ENCODE data around the gene NPAS1. TPM values are rescaled to one million over a fixed set of nuclear protein-coding genes. Genes with fewer than 3 reads are reported as not detected.
A peak's percentile ranks its signal among the peaks of the same experiment; 100 is the strongest.

Gene NPAS1
- total and polyA plus RNA-seq, 2 of the 13 experiments (the other 11 are each of a cell fraction or from before 2014, with no cell fraction given): 0.35 to 2.9 TPM

GRCh38 chr19:47058621-47059022 is 39.0 kb downstream of the NPAS1 start:
- H3K27me3 ChIP-seq (ENCODE audit: control insufficient read depth in 1 of 2, insufficient read depth in 2 of 2, low read length in 2 of 2): no peaks in the 10 kb centered on the region
- in situ Hi-C loops (cut with HindIII; ENCODE audit: extremely low pct_ligation_motif_present, low pct_unique_long_range_greater_than_20kb) (no loop called here), intact Hi-C loops (cut with micrococcal nuclease; ENCODE audit: unreplicated experiment) (no loop called here)
- H3K4me1 ChIP-seq (ENCODE audit: insufficient read depth, low read length): peaks cover 40% of the 10 kb centered on the region
- H3K4me3 ChIP-seq (replicated peaks in 1 of 3; ENCODE audit: insufficient read depth in 1 of 3, low read depth in 2 of 3, low read length in 3 of 3): peak overlapping the region; percentile 19 to 51 (median 42); a peak in 5 of 6 replicates
- peak; percentile 89 for ATAC-seq
- no peaks in the 10 kb centered on the region for H4K20me1 ChIP-seq (ENCODE audit: insufficient read depth, low read length)
- H3K36me3 ChIP-seq (replicated peaks in 1 of 2; ENCODE audit: control insufficient read depth in 1 of 2, insufficient read depth in 2 of 2, low read length in 2 of 2): no peaks in the 10 kb centered on the region
- peak overlapping the region; percentile 84 for H3K4me2 ChIP-seq (ENCODE audit: low read depth, low read length)
- peak; percentile 79 for DNase-seq (ENCODE audit: low spot score)
- peak overlapping the region; percentile 61 for H3K27ac ChIP-seq (ENCODE audit: extremely low read length, insufficient read depth, low read length)
- FAIRE-seq: no peak
- 2% methylated on average over 3 of the region's 11 CpGs for WGBS (ENCODE audit: low lambda C conversion rate)
- ChIA-PET CTCF (ENCODE audit: low intra/inter-chr PET ratio, low total read pairs) (no interaction called here), POLR2A (interaction anchor here (0.9 to 4.6 kb wide), 9 partner anchors 9 to 198 kb away, joined by 3 to 24 read pairs (median 6); partner anchors contain the start of genes CCDC9, TMEM160 and ZC3H4)
- H3K9me3 ChIP-seq (ENCODE audit: low read length): no peaks in the 10 kb centered on the region
- peak overlapping the region; percentile 37; the same call in 1 of the 2 replicates for H3K9ac ChIP-seq (ENCODE audit: insufficient read depth, low read depth, low read length)
- BruUV-seq (replicated peaks): no TSS peak
- H3K79me2 ChIP-seq (ENCODE audit: insufficient read depth, low read length): no peaks in the 10 kb centered on the region
- no peak overlapping the region for H2AFZ ChIP-seq (ENCODE audit: low read length)
- TF ChIP-seq NR2F2 (IDR thresholded peaks at IDR 0.05; ENCODE audit: borderline replicate concordance, low read depth) (peak; percentile 94), ZNF746 (CRISPR knock-in tag; IDR thresholded peaks at IDR 0.05) (0 out of 2 replicates have a peak, but pooled peaks have one; percentile 35), FOSL2 (CRISPR knock-in tag; IDR thresholded peaks at IDR 0.05) (peak; percentile 69), SOX13 (IDR thresholded peaks at IDR 0.05) (peak; percentile 53; the same call in 1 of the 2 replicates), SOX13 (CRISPR knock-in tag; conservative IDR thresholded peaks at IDR 0.05 in 1 of 2, IDR thresholded peaks at IDR 0.05 in 1 of 2) (peak in 1 of 2 experiments; percentile 91; a peak in 2 of 4 replicates), NCOR1 (IDR thresholded peaks at IDR 0.05; ENCODE audit: borderline replicate concordance, low read length) (peak; percentile 34; the same call in 1 of the 2 replicates), ZNF619 (CRISPR knock-in tag; IDR thresholded peaks at IDR 0.05) (0 out of 2 replicates have a peak, but pooled peaks have one; percentile 32), ZC3H13 (CRISPR knock-in tag; IDR thresholded peaks at IDR 0.05) (peak; percentile 37; the same call in 1 of the 2 replicates), ZNF614 (CRISPR knock-in tag; IDR thresholded peaks at IDR 0.05; ENCODE audit: borderline replicate concordance) (peak; percentile 16; the same call in 1 of the 2 replicates), CREM (IDR thresholded peaks at IDR 0.05) (peak; percentile 26; the same call in 1 of the 2 replicates), CREM (CRISPR knock-in tag; IDR thresholded peaks at IDR 0.05) (no peak), TFE3 (CRISPR knock-in tag; IDR thresholded peaks at IDR 0.05) (peak; percentile 73), SOX5 (CRISPR knock-in tag; IDR thresholded peaks at IDR 0.05; ENCODE audit: borderline replicate concordance) (peak; percentile 64)
- TF ChIP-seq, protein P1, sequence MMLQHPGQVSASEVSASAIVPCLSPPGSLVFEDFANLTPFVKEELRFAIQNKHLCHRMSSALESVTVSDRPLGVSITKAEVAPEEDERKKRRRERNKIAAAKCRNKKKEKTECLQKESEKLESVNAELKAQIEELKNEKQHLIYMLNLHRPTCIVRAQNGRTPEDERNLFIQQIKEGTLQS (CRISPR knock-in tag; IDR thresholded peaks at IDR 0.05): peak; percentile 57; the same call in 1 of the 2 replicates
- TF ChIP-seq, protein P2, sequence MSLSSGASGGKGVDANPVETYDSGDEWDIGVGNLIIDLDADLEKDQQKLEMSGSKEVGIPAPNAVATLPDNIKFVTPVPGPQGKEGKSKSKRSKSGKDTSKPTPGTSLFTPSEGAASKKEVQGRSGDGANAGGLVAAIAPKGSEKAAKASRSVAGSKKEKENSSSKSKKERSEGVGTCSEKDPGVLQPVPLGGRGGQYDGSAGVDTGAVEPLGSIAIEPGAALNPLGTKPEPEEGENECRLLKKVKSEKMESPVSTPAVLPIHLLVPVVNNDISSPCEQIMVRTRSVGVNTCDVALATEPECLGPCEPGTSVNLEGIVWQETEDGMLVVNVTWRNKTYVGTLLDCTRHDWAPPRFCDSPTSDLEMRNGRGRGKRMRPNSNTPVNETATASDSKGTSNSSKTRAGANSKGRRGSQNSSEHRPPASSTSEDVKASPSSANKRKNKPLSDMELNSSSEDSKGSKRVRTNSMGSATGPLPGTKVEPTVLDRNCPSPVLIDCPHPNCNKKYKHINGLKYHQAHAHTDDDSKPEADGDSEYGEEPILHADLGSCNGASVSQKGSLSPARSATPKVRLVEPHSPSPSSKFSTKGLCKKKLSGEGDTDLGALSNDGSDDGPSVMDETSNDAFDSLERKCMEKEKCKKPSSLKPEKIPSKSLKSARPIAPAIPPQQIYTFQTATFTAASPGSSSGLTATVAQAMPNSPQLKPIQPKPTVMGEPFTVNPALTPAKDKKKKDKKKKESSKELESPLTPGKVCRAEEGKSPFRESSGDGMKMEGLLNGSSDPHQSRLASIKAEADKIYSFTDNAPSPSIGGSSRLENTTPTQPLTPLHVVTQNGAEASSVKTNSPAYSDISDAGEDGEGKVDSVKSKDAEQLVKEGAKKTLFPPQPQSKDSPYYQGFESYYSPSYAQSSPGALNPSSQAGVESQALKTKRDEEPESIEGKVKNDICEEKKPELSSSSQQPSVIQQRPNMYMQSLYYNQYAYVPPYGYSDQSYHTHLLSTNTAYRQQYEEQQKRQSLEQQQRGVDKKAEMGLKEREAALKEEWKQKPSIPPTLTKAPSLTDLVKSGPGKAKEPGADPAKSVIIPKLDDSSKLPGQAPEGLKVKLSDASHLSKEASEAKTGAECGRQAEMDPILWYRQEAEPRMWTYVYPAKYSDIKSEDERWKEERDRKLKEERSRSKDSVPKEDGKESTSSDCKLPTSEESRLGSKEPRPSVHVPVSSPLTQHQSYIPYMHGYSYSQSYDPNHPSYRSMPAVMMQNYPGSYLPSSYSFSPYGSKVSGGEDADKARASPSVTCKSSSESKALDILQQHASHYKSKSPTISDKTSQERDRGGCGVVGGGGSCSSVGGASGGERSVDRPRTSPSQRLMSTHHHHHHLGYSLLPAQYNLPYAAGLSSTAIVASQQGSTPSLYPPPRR (CRISPR knock-in tag; IDR thresholded peaks at IDR 0.05; ENCODE audit: borderline replicate concordance): peak; percentile 24; the same call in 1 of the 2 replicates
- TF ChIP-seq, protein P3, sequence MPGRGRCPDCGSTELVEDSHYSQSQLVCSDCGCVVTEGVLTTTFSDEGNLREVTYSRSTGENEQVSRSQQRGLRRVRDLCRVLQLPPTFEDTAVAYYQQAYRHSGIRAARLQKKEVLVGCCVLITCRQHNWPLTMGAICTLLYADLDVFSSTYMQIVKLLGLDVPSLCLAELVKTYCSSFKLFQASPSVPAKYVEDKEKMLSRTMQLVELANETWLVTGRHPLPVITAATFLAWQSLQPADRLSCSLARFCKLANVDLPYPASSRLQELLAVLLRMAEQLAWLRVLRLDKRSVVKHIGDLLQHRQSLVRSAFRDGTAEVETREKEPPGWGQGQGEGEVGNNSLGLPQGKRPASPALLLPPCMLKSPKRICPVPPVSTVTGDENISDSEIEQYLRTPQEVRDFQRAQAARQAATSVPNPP (CRISPR knock-in tag; IDR thresholded peaks at IDR 0.05): no peak
